ENCODE measurements around the gene AUTS2. TPM values are rescaled to one million over a fixed set of nuclear protein-coding genes. Genes with fewer than 3 reads are reported as not detected.

The AUTS2 gene
- total RNA-seq, 1 donor from 2014 or later, result 2.1 TPM

DNA sequence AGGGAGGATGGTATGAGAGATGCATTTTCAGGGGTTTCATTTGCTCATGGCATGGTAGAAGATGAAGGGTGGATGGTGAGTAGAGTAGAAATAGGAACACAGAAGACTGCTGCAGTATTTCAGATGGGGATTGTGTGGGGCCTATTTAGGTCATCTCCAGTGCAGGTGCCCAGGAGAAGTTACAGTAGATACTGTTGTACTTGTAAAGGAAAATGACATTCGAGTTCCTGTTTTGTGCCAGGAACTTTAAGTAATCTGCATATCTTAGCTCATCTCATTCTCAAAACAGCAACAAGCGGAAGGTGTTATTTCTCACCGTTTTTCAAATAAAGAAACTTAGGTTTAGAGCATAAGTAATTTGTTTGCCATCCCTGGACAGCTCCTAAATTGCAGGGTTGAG lies 156.2 kb downstream of the AUTS2 start:
- Mint-ChIP-seq H3K4me1 (no peaks in the 10 kb centered on the region), H3K27ac (no peak overlapping the region), H3K36me3 (ENCODE audit: low read depth) (no peaks in the 10 kb centered on the region), H3K9me3 (no peaks in the 10 kb centered on the region), H3K27me3 (no peaks in the 10 kb centered on the region), H3K4me3 (no peak overlapping the region)
- DNase-seq, result no peak
- intact Hi-C loops (cut with micrococcal nuclease), result no loop called here

DNA sequence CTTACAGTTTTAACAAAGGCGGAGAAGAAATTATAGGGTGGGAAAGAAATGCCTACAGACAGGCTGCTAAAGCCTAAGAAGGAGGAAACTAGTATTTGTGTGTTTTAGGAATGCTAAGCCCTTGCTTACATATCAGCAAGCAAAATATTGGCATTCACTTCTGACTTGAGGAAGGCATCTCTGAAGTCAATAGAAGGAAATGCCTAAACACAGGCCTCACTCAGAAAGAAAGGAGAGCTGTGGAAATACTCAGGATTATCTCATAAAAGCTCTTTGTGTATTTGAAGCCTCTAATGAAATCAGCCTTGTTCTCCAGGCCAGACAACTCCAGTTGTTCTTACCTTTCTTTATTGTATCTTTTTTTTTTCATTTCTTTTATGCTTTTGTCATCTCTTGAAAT lies 158.0 kb downstream of the AUTS2 start:
- no peak overlapping the region for H3K27ac Mint-ChIP-seq
- H3K36me3 Mint-ChIP-seq (ENCODE audit: low read depth), result no peaks in the 10 kb centered on the region
- H3K9me3 Mint-ChIP-seq, result no peaks in the 10 kb centered on the region
- no peak for DNase-seq
- no peaks in the 10 kb centered on the region for H3K4me1 Mint-ChIP-seq
- no peak overlapping the region for H3K4me3 Mint-ChIP-seq
- intact Hi-C loops (cut with micrococcal nuclease), result no loop called here
- H3K27me3 Mint-ChIP-seq, result no peaks in the 10 kb centered on the region

DNA sequence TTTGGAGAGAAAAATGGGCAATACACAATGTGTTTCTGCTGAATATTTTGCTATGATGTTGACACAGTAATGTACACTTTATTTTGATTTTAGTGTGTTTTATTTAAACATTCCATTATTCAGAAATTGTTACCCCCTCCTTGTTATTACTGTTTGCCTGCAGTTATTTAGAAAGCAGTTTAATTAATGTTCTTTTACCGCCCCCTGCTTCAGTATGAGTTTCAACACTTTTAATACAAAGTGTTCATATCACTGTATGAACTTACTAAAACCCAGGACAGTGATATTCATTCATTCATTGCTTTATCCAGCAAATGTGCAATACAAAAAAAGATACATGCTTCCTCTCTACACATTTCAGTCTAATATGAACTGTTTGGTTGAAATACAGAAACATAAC lies 159.3 kb downstream of the AUTS2 start:
- no peak overlapping the region for H3K4me3 Mint-ChIP-seq
- intact Hi-C loops (cut with micrococcal nuclease), result no loop called here
- H3K36me3 Mint-ChIP-seq (ENCODE audit: low read depth), result no peaks in the 10 kb centered on the region
- H3K4me1 Mint-ChIP-seq, result no peaks in the 10 kb centered on the region
- no peaks in the 10 kb centered on the region for H3K27me3 Mint-ChIP-seq
- DNase-seq, result no peak
- no peak overlapping the region for H3K27ac Mint-ChIP-seq
- no peaks in the 10 kb centered on the region for H3K9me3 Mint-ChIP-seq

DNA sequence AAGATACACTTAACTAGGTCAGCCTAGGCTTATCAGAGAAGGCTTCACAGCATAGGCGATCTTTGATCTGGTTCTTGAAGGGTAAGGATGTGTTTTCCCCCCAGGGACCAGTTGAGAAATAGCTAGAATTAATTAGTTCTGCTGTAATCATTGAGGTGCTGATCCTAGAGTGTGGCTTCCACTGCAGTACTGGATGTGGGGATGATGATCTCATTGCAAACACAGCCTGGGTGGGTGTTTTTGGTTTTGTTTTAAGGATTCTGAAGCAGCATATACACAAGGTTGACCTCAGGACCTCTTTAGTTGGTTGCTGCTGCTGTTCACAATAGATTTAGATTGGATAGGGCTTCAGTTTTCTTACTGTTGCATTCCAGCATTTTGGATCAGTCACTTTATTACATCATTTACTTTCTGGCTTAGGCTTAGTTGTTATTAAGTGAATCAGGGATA lies 159.7 kb downstream of the AUTS2 start:
- Mint-ChIP-seq H3K36me3 (ENCODE audit: low read depth) (no peaks in the 10 kb centered on the region), H3K27ac (no peak overlapping the region), H3K9me3 (no peaks in the 10 kb centered on the region), H3K27me3 (no peaks in the 10 kb centered on the region), H3K4me1 (no peaks in the 10 kb centered on the region), H3K4me3 (no peak overlapping the region)
- DNase-seq, result no peak
- intact Hi-C loops (cut with micrococcal nuclease), result no loop called here

DNA sequence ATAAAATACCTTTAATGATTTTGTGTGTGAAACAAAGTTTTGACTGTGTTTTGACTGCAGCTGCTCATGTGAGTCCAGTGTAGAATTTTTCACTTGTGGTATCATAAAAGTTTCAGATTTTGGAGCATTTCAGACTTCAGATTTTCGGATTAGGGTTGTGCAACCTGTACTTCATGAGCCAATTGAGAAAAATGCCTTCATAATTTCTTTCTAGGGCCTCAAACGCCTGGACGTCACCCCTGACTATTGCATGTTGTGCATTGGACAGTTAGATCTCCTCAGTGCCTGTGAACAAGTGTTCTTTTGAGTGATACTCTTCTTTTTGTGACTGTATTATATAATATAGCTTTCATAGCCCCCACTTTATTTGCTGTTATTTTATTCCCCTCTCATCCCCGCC lies 161.1 kb downstream of the AUTS2 start:
- Mint-ChIP-seq H3K4me3 (no peak overlapping the region), H3K27me3 (no peaks in the 10 kb centered on the region), H3K27ac (no peak overlapping the region), H3K36me3 (ENCODE audit: low read depth) (no peaks in the 10 kb centered on the region), H3K4me1 (no peaks in the 10 kb centered on the region), H3K9me3 (no peaks in the 10 kb centered on the region)
- no peak for DNase-seq
- intact Hi-C loops (cut with micrococcal nuclease), result no loop called here

DNA sequence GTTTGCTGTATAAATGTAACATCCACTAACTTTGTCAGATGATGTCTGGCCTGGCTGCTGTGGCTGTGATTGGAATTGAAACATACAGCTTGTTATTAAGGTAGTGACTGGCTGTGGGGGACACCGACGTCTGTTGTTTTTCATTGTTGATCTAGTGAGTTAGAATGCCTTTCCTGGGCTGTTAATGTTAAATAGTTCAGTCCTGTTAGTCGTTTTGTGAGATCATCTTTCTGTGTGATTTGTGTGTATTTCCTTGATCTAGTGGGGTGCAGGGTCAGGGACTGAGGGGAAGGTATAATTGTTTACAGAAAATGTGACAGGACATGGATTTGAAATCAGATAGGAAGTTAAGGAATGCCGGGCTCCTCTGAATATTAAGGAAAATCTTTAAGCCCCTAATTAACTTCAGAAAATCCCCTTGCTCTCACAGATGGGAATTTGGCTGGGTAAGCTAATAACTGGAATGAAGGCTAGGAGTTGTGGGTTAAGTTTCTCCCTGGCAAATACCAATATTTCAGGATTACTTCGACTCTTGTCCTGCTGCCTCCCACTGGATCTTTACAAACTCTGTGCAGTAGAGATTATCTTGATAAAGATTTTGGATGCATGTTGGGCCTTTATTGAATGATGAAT lies 163.1 kb downstream of the AUTS2 start:
- intact Hi-C loops (cut with micrococcal nuclease), result no loop called here
- H3K27me3 Mint-ChIP-seq, result no peaks in the 10 kb centered on the region
- no peaks in the 10 kb centered on the region for H3K9me3 Mint-ChIP-seq
- no peak overlapping the region for H3K27ac Mint-ChIP-seq
- no peaks in the 10 kb centered on the region for H3K4me1 Mint-ChIP-seq
- DNase-seq, result no peak
- H3K36me3 Mint-ChIP-seq (ENCODE audit: low read depth), result no peaks in the 10 kb centered on the region
- no peak overlapping the region for H3K4me3 Mint-ChIP-seq

DNA sequence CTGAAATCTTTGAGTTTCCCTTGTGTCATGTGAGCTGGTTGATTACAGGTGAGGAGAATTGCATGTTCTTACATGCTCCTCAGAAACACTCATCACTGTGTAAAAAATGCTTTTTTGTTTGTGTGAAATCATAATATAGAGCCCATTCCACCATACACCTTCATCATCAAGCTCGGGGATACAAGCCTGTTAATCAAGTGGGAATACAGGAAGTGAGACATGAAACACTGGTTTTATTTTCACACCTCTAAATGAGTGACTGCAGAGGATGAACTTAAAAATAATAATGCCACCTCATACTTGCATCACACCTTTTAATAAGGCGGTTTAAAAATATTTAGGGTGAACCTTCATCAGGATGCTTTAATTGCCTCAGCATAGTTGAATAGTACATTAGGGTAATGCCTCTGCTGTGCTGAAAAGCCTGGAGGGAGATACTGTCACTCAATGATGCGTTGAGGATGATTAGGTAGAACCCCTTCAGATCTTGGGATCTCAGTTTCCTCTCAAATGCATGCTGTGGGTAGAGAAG lies 164.6 kb downstream of the AUTS2 start:
- H3K4me3 Mint-ChIP-seq, result no peak overlapping the region
- no peaks in the 10 kb centered on the region for H3K4me1 Mint-ChIP-seq
- no peaks in the 10 kb centered on the region for H3K27me3 Mint-ChIP-seq
- no peaks in the 10 kb centered on the region for H3K9me3 Mint-ChIP-seq
- no peaks in the 10 kb centered on the region for H3K36me3 Mint-ChIP-seq (ENCODE audit: low read depth)
- H3K27ac Mint-ChIP-seq, result no peak overlapping the region
- intact Hi-C loops (cut with micrococcal nuclease), result no loop called here
- DNase-seq, result no peak

DNA sequence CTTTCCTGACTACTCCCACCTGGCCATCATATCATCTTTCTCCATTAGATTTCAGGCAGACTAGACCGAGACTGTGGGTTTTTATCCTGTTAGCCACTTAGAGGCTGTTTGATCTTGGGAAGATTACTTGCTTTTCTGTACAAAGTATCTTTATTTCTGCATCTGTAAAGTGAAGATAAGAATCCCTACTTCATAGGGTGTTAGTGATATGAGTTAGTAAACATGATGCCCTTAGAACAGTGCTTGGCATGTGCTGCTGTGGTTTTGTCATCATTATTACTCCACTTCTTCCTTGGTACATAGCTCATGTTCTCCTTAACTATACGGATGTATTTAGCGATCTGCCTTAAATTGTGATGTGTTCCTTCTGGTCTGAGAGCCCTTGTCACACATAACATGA lies 165.2 kb downstream of the AUTS2 start:
- H3K4me1 Mint-ChIP-seq, result no peaks in the 10 kb centered on the region
- DNase-seq, result no peak
- no peak overlapping the region for H3K4me3 Mint-ChIP-seq
- intact Hi-C loops (cut with micrococcal nuclease), result no loop called here
- no peaks in the 10 kb centered on the region for H3K36me3 Mint-ChIP-seq (ENCODE audit: low read depth)
- H3K9me3 Mint-ChIP-seq, result no peaks in the 10 kb centered on the region
- no peak overlapping the region for H3K27ac Mint-ChIP-seq
- H3K27me3 Mint-ChIP-seq, result no peaks in the 10 kb centered on the region

DNA sequence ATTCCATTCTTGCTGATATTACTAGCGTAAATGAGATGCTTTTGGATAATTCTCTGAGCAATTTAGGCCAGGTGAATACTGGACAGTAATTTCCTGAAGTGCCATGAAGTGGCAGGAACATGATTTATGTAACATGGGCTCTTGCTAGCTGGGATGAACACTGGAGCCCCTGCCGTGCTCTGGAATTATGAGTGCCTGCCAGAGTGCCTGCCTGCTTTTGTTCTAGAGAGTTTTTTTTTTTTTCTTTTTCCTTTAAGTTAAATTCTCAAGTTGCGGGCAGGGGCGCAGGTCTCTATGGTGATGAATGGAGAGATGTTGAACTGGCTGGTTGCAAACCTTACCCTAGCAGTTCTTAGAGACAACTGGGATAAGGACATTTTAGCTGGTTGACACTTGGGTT lies 165.9 kb downstream of the AUTS2 start:
- no peaks in the 10 kb centered on the region for H3K36me3 Mint-ChIP-seq (ENCODE audit: low read depth)
- H3K4me1 Mint-ChIP-seq, result no peaks in the 10 kb centered on the region
- H3K27ac Mint-ChIP-seq, result no peak overlapping the region
- no peaks in the 10 kb centered on the region for H3K27me3 Mint-ChIP-seq
- no peaks in the 10 kb centered on the region for H3K9me3 Mint-ChIP-seq
- intact Hi-C loops (cut with micrococcal nuclease), result no loop called here
- no peak overlapping the region for H3K4me3 Mint-ChIP-seq
- DNase-seq, result no peak

DNA sequence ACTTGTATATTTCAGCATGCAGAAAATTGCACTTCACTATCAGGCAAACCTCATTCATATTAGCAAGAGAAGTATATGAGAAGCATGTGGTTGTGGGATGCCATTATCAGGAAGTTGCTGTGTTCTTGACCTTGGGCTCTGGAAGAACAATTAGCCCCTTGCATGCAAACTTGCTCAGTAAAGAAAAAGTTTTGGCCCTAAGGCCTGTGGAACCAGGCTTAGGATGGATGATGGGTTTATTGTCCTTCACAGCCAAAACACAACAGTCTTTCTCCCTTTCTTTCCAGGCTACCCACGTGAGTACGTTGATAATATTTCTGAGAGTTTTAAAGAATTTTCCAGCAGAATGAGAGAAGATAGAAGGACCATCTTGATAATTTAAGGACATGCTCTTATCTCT lies 166.4 kb downstream of the AUTS2 start:
- Mint-ChIP-seq H3K36me3 (ENCODE audit: low read depth) (no peaks in the 10 kb centered on the region), H3K27ac (no peak overlapping the region), H3K4me3 (no peak overlapping the region), H3K27me3 (no peaks in the 10 kb centered on the region), H3K4me1 (no peaks in the 10 kb centered on the region), H3K9me3 (no peaks in the 10 kb centered on the region)
- intact Hi-C loops (cut with micrococcal nuclease), result no loop called here
- DNase-seq, result no peak

DNA sequence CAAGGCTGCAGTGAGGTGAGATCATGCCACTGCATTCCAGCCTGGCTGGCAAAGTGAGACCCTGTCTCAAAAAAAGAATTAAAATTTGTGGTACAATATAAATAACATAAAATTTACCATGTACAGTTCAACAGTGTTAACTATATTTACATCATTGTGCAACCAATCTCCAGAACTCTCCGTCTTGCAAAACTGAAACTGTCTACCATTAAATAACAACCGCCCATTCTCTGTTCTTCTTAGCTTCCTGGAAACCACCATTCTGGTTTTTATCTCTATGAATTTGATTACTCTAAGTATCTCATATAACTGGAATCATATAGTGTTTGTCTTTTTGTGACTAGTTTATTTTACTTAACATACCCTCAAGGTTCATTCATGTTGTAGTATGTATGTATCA lies 167.6 kb downstream of the AUTS2 start:
- H3K9me3 Mint-ChIP-seq, result no peaks in the 10 kb centered on the region
- no peaks in the 10 kb centered on the region for H3K36me3 Mint-ChIP-seq (ENCODE audit: low read depth)
- intact Hi-C loops (cut with micrococcal nuclease), result no loop called here
- H3K4me3 Mint-ChIP-seq, result no peak overlapping the region
- H3K27ac Mint-ChIP-seq, result no peak overlapping the region
- no peaks in the 10 kb centered on the region for H3K4me1 Mint-ChIP-seq
- DNase-seq, result no peak
- no peaks in the 10 kb centered on the region for H3K27me3 Mint-ChIP-seq

DNA sequence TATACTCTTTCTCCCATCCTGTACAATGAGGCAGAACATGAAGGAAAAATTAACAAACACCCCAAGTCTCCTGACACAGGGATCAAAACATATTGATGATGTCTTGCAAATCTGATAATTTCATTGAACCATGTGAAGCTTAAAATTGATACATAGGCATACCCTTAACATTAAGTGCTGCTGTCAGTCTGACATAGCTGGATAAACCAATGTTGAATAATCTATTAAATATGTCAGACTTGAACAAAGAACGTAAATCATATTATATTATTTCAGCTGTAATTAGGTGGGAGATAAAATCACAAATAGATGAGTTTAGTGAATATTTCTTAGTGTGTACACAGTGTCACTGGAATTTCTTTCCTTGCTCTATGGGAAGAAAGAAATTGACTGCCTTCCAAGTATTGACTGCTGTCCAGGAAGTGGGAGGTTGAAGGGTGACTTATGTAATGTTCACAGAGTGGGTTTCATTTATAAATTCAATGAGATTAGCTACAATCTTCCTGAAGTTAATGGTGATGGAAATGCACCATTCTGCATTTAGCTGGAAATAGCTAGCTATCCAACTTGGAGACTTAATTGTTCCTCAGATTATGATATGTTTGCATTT lies 170.8 kb downstream of the AUTS2 start:
- Mint-ChIP-seq H3K27ac (no peak overlapping the region), H3K4me1 (no peaks in the 10 kb centered on the region), H3K4me3 (no peak overlapping the region), H3K36me3 (ENCODE audit: low read depth) (no peaks in the 10 kb centered on the region), H3K9me3 (no peaks in the 10 kb centered on the region), H3K27me3 (no peaks in the 10 kb centered on the region)
- DNase-seq, result no peak
- intact Hi-C loops (cut with micrococcal nuclease), result no loop called here

DNA sequence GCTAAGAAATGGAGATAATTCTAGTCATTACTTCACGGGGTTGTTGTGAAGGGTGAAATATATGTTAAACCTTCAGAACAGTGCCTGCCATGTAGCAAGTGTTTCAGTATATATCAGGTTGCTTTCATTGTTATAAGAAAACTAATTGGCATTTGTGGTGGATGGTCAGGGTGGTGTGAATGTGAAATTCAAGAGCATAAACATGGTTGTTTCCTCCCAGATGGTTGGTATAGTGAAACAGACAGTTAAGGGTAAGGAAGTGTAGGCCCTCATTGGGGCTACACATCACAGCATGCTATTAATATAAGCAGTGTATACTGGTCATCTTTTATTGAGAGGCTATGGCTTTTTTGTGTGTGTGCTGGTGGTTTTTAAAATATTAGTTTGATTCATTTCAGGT lies 171.6 kb downstream of the AUTS2 start:
- Mint-ChIP-seq H3K27ac (no peak overlapping the region), H3K27me3 (no peaks in the 10 kb centered on the region), H3K9me3 (no peaks in the 10 kb centered on the region), H3K36me3 (ENCODE audit: low read depth) (no peaks in the 10 kb centered on the region), H3K4me1 (no peaks in the 10 kb centered on the region), H3K4me3 (no peak overlapping the region)
- intact Hi-C loops (cut with micrococcal nuclease), result no loop called here
- no peak for DNase-seq

DNA sequence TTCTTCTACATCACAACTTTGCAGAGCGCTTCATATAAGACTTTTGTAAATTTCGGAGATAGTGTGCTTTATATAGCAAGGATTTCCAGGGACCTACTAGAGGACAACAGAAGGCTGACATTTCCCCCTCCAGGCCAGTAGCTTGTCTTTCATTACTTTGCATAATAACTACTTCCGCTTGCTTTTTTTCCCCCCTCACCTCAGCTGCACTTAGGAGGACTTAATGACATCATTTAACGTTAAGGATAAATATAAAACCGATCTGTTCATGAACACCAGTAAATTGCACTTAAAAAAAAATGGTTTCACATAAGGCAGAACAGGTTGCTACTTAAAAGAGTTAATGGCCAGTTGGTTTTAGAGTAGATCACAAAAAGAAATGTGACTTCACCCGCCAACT lies 172.3 kb downstream of the AUTS2 start:
- Mint-ChIP-seq H3K9me3 (no peaks in the 10 kb centered on the region), H3K27ac (no peak overlapping the region)

More for the DNA sequence above, 172.3 kb downstream of the AUTS2 start:
- no peak for DNase-seq
- H3K4me3 Mint-ChIP-seq, result no peak overlapping the region
- H3K36me3 Mint-ChIP-seq (ENCODE audit: low read depth), result no peaks in the 10 kb centered on the region
- no peaks in the 10 kb centered on the region for H3K27me3 Mint-ChIP-seq
- intact Hi-C loops (cut with micrococcal nuclease), result no loop called here
- no peaks in the 10 kb centered on the region for H3K4me1 Mint-ChIP-seq

All from activated CD4-positive, alpha-beta T cell treated with anti-CD3 and anti-CD28 coated beads, Interleukin-2, amount 10 ng/mL, durations not matched to agents 24 days and 14 days (primary cell).